ENCODE results near the gene ZMYM3. TPM values are rescaled to one million over a fixed set of nuclear protein-coding genes. Genes with fewer than 3 reads are reported as not detected.

The ZMYM3 gene
- total and polyA plus RNA-seq, 9 of the 15 experiments (the other 6 are each of a cell fraction or from before 2014, with no cell fraction given) = 4.3 to 36.3 (median 16.8) TPM

DNA sequence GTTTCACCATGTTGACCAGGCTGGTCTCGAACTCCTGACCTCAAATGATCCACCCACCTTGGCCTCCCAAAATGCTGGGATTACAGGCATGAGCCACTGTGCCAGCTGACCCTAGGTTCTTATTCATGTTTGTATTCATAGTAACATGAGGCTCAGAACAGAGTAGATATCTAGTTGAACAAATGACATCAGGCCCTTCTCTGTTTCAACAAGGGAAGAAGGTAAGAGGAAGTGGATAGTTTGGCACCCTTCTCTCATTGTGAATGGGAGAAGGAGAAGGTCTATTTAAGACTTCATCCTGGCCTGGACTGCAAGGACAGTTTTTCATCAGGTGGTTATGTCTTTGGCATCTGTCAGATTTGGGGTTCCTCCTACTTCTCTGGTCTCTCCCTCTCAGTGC lies 17.1 kb downstream of the ZMYM3 start:
- in situ Hi-C loops (cut with MboI) (no loop called here), intact Hi-C loops (cut with micrococcal nuclease) (no loop called here)
- Histone ChIP-seq H3K9me1 (ENCODE audit: control insufficient read depth, insufficient read depth, low read length) (no peaks in the 10 kb centered on the region), H3K79me2 (ENCODE audit: control insufficient read depth, insufficient read depth, low read length) (no peaks in the 10 kb centered on the region), H3K9me3 (replicated peaks; ENCODE audit: control insufficient read depth, insufficient read depth, low read depth, low read length) (no peaks in the 10 kb centered on the region), H3K4me1 (replicated peaks in 1 of 2; ENCODE audit: control insufficient read depth in 2 of 2, insufficient read depth in 2 of 2, low read length in 2 of 2) (no peaks in the 10 kb centered on the region), H3K36me3 (ENCODE audit: control insufficient read depth, insufficient read depth, low read length) (peaks cover 22% of the 10 kb centered on the region; the same call in 2 of the 3 replicates), H3K27me3 (ENCODE audit: control insufficient read depth in 2 of 2, insufficient read depth in 2 of 2, low read length in 2 of 2) (0 out of 5 replicates have a peak, but pooled peaks cover 0 to 2% of the 10 kb centered on the region in 2 experiments), H3K9ac (ENCODE audit: insufficient read depth in 1 of 2, low read depth in 2 of 2, low read length in 2 of 2) (no peak overlapping the region), H3K27ac (ENCODE audit: extremely low read depth, low read depth, low read length) (no peak overlapping the region), H2AFZ (ENCODE audit: low read depth, low read length) (no peak overlapping the region), H3K4me2 (ENCODE audit: insufficient read depth, low read length) (no peak overlapping the region), H4K20me1 (replicated peaks; ENCODE audit: control insufficient read depth, insufficient read depth, low read length) (no peaks in the 10 kb centered on the region), H3K4me3 (no peak overlapping the region)
- CTCF ChIA-PET (ENCODE audit: low intra/inter-chr PET ratio) = no interaction called here
- no peak for TF ChIP-seq ZNF384 (IDR thresholded peaks at IDR 0.05; ENCODE audit: low read depth, low read length)
- TF ChIP-seq SPI1 (IDR thresholded peaks at IDR 0.05; ENCODE audit: borderline replicate concordance, low read depth, low read length) = peak; percentile 61; the same call in 1 of the 2 replicates
- ATAC-seq (no peak), FAIRE-seq (no peak), DNase-seq (ENCODE audit: extremely low read depth in 1 of 4, low spot score in 3 of 4) (no peak)
- no CpG with 5 or more reads among the region's 1 CpG for WGBS (ENCODE audit: insufficient coverage, low coverage, missing lambda C conversion rate)
- POLR2A ChIA-PET = interaction anchor here (0.6 to 0.7 kb wide), 2 partner anchors 52 to 86 kb away, joined by 3 read pairs; no protein-coding TSS in a partner anchor
- BruUV-seq (replicated peaks) = no TSS peak

DNA sequence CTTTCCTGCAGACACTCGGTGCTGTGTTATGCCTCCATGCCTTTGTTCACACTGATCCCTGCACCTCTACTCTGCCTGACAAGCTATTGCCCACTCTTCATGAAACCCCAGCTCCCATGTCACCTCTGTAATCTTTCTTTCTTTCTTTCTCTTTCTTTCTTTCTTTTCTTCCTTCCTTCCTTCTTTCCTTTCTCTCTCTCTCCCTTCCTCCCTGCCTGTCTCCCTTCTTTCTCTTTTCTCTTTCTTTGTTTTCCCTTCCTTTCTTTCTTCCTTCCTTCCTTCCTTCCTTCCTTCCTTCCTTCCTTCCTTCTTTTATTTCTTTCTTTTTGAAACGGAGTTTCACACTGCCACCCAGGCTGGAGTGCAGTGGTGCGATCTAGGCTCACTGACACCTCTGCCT lies 18.5 kb downstream of the ZMYM3 start:
- Histone ChIP-seq H3K4me2 (ENCODE audit: insufficient read depth, low read length) (no peak overlapping the region), H3K36me3 (ENCODE audit: control insufficient read depth, insufficient read depth, low read length) (peaks cover 9% of the 10 kb centered on the region; the same call in 2 of the 3 replicates), H3K9me1 (ENCODE audit: control insufficient read depth, insufficient read depth, low read length) (no peaks in the 10 kb centered on the region), H3K9me3 (replicated peaks; ENCODE audit: control insufficient read depth, insufficient read depth, low read depth, low read length) (no peaks in the 10 kb centered on the region), H4K20me1 (replicated peaks; ENCODE audit: control insufficient read depth, insufficient read depth, low read length) (no peaks in the 10 kb centered on the region), H2AFZ (ENCODE audit: low read depth, low read length) (no peak overlapping the region), H3K4me1 (replicated peaks in 1 of 2; ENCODE audit: control insufficient read depth in 2 of 2, insufficient read depth in 2 of 2, low read length in 2 of 2) (no peaks in the 10 kb centered on the region), H3K4me3 (no peak overlapping the region), H3K79me2 (ENCODE audit: control insufficient read depth, insufficient read depth, low read length) (no peaks in the 10 kb centered on the region), H3K27ac (ENCODE audit: extremely low read depth, low read depth, low read length) (no peak overlapping the region), H3K27me3 (ENCODE audit: control insufficient read depth in 2 of 2, insufficient read depth in 2 of 2, low read length in 2 of 2) (0 out of 5 replicates have a peak, but pooled peaks cover 0 to 2% of the 10 kb centered on the region in 2 experiments), H3K9ac (ENCODE audit: insufficient read depth in 1 of 2, low read depth in 2 of 2, low read length in 2 of 2) (no peak overlapping the region)
- CTCF ChIA-PET (ENCODE audit: low intra/inter-chr PET ratio) = no interaction called here
- BruUV-seq (replicated peaks) = no TSS peak
- POLR2A ChIA-PET = no interaction called here
- DNase-seq (ENCODE audit: extremely low read depth in 1 of 4, low spot score in 3 of 4) = no peak
- intact Hi-C loops (cut with micrococcal nuclease) = no loop called here
- TF ChIP-seq DMBX1 (CRISPR knock-in tag; IDR thresholded peaks at IDR 0.05; ENCODE audit: borderline replicate concordance) = no peak
- TF ChIP-seq, protein P1, sequence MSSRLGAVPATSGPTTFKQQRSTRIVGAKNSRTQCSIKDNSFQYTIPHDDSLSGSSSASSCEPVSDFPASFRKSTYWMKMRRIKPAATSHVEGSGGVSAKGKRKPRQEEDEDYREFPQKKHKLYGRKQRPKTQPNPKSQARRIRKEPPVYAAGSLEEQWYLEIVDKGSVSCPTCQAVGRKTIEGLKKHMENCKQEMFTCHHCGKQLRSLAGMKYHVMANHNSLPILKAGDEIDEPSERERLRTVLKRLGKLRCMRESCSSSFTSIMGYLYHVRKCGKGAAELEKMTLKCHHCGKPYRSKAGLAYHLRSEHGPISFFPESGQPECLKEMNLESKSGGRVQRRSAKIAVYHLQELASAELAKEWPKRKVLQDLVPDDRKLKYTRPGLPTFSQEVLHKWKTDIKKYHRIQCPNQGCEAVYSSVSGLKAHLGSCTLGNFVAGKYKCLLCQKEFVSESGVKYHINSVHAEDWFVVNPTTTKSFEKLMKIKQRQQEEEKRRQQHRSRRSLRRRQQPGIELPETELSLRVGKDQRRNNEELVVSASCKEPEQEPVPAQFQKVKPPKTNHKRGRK (tag; IDR thresholded peaks at IDR 0.05) = peak; percentile 66
- 17% methylated on average over 1 of the region's 3 CpGs for WGBS (ENCODE audit: insufficient coverage, low coverage, missing lambda C conversion rate)
- ATAC-seq = no peak
- in situ Hi-C loops (cut with MboI) = no loop called here
- FAIRE-seq = no peak

Data from K562 (cell line).